ENCODE results near the gene HDAC3.

The HDAC3 gene

DNA sequence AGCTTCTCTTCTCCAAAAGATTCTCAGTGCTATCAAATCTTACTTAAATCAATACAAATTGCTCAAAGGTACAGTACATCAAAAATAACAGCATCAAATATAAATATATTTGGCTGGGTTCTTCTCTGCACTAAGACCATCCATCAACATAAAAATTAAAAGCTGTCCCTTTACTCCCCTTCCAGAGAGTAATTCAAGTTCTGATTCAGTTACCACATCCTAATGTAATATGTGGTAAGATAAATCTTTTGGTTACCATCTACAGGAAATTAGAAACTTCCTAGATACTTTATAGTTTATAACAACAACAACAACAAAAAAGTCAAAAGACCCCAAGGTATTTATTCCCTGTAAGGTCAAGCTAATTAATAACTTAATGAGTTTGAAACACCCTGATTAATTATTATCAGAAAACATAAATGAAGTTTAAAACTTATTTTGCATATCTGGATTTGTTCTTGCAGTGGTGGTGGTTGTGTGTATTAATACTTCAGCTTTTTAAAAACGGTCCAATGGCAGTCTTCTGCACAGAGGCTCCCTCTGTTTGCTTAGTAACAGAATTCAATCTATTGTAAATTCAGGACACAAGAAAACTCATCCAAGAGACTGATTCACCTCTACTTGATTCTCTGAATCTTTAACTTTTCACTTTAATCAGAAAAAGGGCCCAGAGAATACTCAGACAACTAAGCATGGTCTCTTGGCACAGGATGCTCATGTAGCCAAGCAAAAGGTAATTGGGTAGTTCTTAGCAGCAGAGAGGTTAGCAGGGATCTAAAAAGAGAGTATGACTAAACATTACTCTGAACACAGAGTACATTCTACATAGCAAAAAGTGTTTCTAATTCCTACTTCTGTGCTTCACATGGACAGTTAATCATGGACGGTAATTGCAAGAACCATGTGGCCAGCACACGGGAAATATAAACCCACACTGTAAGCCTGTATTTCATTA is 38.0 kb downstream of the HDAC3 start:
- no peak for DNase-seq

GRCh38 chr5:141597814-141598213 is 38.8 kb downstream of the HDAC3 start:
- DNase-seq, result no peak

DNA sequence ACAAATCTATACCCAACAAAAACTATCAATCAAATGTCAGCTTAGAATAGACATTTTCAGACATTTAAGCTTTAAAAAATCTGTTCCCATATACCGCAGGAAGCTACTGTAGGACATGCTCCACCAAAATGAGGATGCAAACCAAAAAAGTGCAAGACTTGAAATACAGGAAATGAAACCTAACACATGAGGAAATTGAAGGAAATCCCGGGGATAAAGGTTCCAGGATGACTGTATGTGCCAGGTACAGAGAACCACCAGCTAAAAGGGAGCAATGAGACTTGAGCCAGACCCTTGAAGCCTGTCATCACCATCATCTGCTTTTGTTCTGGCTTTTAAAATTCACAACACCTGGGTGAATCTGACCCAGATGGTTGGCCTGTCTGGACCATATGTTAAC is 39.3 kb downstream of the HDAC3 start:
- DNase-seq, result no peak

DNA sequence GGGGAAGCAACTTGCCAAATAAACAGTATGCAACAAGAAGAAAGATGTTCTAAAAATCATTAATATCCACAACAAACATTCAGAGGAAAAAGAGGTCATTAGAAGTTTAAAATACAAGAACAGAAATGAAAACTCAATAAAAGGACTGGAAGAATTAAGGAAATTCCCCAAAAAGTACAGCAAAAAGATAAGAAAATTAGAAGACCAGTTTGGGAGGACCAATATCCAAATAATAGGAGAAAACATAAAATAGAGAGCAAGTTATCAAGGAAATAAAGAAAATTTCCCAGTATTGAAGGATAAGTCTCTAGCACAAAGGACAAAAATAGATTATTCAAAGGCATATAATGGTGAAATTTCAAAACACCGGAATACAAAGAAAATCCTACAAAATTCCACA is 39.8 kb downstream of the HDAC3 start:
- no peak for DNase-seq

GRCh38 chr5:141590127-141590526 is 46.5 kb downstream of the HDAC3 start:
- no peak for DNase-seq

GRCh38 chr5:141586246-141586645 is 50.4 kb downstream of the HDAC3 start:
- no peak for DNase-seq

- DNase-seq, result no peak
Measured at GRCh38 chr5:141585594-141585993, 51.1 kb downstream of the HDAC3 start.

GRCh38 chr5:141574122-141574510 is 62.5 kb downstream of the HDAC3 start:
- no peak for DNase-seq

DNA sequence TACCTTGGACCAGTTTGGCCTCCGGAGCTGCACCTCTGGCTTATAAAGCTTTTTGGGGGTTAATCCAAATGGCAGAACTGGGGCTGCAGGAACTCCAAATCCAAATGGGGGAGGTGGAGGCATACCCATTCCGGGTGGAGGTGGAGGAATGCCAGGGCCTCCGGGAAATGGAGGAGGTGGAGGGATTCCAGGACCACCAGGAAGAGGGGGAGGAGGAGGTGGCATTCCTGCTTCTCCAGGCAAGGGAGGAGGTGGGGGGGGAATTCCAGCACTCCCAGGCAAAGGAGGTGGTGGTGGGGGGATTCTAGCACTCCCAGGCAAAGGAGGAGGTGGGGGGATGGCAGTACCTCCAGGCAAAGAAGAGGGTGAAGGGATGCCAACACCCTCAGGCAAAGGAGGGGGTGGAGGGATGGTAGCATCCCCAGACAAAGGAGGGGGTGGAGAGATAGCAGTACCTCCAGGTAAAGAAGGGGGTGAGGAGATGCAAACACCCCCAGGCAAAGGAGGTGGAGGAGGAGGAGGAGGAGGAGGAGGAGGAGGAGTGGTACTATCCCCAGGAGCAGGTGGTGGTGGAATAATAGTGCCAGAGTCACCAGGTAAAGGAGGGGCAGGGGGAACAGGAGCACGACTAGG is 63.0 kb downstream of the HDAC3 start:
- no peak for DNase-seq

Data from GOT3 (cell line).